ENCODE measurements around the gene NGFR. TPM values are rescaled to one million over a fixed set of nuclear protein-coding genes. Genes with fewer than 3 reads are reported as not detected.

Gene NGFR
- total RNA-seq, 1 donor from 2014 or later, result 8.9 TPM

- H3K27me3 ChIP-seq (ENCODE audit: low read depth), result peaks cover 45% of the 10 kb centered on the region
- H3K4me1 ChIP-seq, result peaks cover 5% of the 10 kb centered on the region
- no peaks in the 10 kb centered on the region for H3K36me3 ChIP-seq
- intact Hi-C loops (cut with micrococcal nuclease), result no loop called here
- no peak for TF ChIP-seq CTCF (IDR thresholded peaks at IDR 0.05; ENCODE audit: borderline replicate concordance)
- DNase-seq, result no peak
- H3K9me3 ChIP-seq (replicated peaks), result no peaks in the 10 kb centered on the region
- H3K27ac ChIP-seq (replicated peaks), result no peak overlapping the region
- no peak overlapping the region for H3K4me3 ChIP-seq
These were observed 42.9 kb upstream of the NGFR start for GRCh38 chr17:49452201-49452600.

GRCh38 chr17:49452661-49453060 is 42.4 kb upstream of the NGFR start:
- Histone ChIP-seq H3K27me3 (ENCODE audit: low read depth) (peaks cover 49% of the 10 kb centered on the region), H3K9me3 (replicated peaks) (no peaks in the 10 kb centered on the region), H3K4me1 (peaks cover 5% of the 10 kb centered on the region), H3K27ac (replicated peaks) (no peak overlapping the region), H3K36me3 (no peaks in the 10 kb centered on the region), H3K4me3 (no peak overlapping the region)
- intact Hi-C loops (cut with micrococcal nuclease), result no loop called here
- DNase-seq, result no peak
- no peak for TF ChIP-seq CTCF (IDR thresholded peaks at IDR 0.05; ENCODE audit: borderline replicate concordance)

GRCh38 chr17:49454050-49454449 is 41.0 kb upstream of the NGFR start:
- Histone ChIP-seq H3K4me3 (no peak overlapping the region), H3K27me3 (ENCODE audit: low read depth) (peaks cover 53% of the 10 kb centered on the region), H3K4me1 (peaks cover 5% of the 10 kb centered on the region), H3K9me3 (replicated peaks) (no peaks in the 10 kb centered on the region), H3K27ac (replicated peaks) (no peak overlapping the region), H3K36me3 (no peaks in the 10 kb centered on the region)
- no peak for TF ChIP-seq CTCF (IDR thresholded peaks at IDR 0.05; ENCODE audit: borderline replicate concordance)
- intact Hi-C loops (cut with micrococcal nuclease), result no loop called here
- no peak for DNase-seq

- TF ChIP-seq CTCF (IDR thresholded peaks at IDR 0.05; ENCODE audit: borderline replicate concordance), result no peak
- no peaks in the 10 kb centered on the region for H3K36me3 ChIP-seq
- no peaks in the 10 kb centered on the region for H3K9me3 ChIP-seq (replicated peaks)
- H3K27ac ChIP-seq (replicated peaks), result no peak overlapping the region
- intact Hi-C loops (cut with micrococcal nuclease), result no loop called here
- H3K27me3 ChIP-seq (ENCODE audit: low read depth), result peaks cover 66% of the 10 kb centered on the region
- DNase-seq, result no peak
- H3K4me3 ChIP-seq, result no peak overlapping the region
- H3K4me1 ChIP-seq, result peaks cover 5% of the 10 kb centered on the region
These were observed 39.7 kb upstream of the NGFR start for GRCh38 chr17:49455272-49455861.

GRCh38 chr17:49456183-49456965 is 38.7 kb upstream of the NGFR start:
- H3K27me3 ChIP-seq (ENCODE audit: low read depth), result peaks cover 77% of the 10 kb centered on the region
- H3K27ac ChIP-seq (replicated peaks), result no peak overlapping the region
- DNase-seq, result no peak
- intact Hi-C loops (cut with micrococcal nuclease), result no loop called here
- no peaks in the 10 kb centered on the region for H3K9me3 ChIP-seq (replicated peaks)
- TF ChIP-seq CTCF (IDR thresholded peaks at IDR 0.05; ENCODE audit: borderline replicate concordance), result no peak
- H3K4me3 ChIP-seq, result no peak overlapping the region
- no peaks in the 10 kb centered on the region for H3K36me3 ChIP-seq
- H3K4me1 ChIP-seq, result peaks cover 5% of the 10 kb centered on the region
